Peyer's patch (tissue), 4 donors: ENCODE results near the gene GJC1.

Experiments used
- POLR2A ChIP-seq, 2 donors: fragments of 450-650 bp; IDR thresholded peaks; one replicate each; pipeline ENCODE4 v1.5.1; 2017; ENCODE audit warnings: antibody characterized with exemption in 2 of 2, mild to moderate bottlenecking in 2 of 2, moderate library complexity in 2 of 2
- TF ChIP-seq, protein P1 (sequence below), 6 experiments: fragments of 450-650 bp in 4 of 6; fragments of 200-600 bp in 2 of 6; sonication (generic) in 1 of 6; IDR thresholded peaks; one replicate each; pipeline ENCODE4 v1.5.1; 2017 to 2019; ENCODE audit warnings: antibody characterized with exemption in 6 of 6, mild to moderate bottlenecking in 3 of 6, moderate library complexity in 1 of 6

DNA sequence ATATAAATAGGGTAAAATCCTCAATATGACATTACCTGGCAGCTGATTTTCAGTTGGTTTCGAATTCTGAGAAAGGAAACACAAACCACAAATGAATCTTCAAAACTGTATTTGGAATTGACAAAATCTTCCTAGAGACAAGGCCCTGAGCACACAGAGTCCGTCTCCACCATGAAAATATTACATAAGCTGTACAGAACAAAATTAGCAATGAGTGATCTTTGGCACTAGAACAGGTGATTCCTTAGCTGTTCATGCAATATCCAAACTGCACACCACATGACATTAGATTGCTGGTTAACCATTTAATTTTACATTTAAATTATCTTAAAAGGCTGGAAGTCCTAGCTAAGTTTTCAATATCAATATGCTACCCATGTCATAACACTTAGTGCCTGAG is 31.7 kb downstream of the GJC1 start:
- TF ChIP-seq, protein P1, sequence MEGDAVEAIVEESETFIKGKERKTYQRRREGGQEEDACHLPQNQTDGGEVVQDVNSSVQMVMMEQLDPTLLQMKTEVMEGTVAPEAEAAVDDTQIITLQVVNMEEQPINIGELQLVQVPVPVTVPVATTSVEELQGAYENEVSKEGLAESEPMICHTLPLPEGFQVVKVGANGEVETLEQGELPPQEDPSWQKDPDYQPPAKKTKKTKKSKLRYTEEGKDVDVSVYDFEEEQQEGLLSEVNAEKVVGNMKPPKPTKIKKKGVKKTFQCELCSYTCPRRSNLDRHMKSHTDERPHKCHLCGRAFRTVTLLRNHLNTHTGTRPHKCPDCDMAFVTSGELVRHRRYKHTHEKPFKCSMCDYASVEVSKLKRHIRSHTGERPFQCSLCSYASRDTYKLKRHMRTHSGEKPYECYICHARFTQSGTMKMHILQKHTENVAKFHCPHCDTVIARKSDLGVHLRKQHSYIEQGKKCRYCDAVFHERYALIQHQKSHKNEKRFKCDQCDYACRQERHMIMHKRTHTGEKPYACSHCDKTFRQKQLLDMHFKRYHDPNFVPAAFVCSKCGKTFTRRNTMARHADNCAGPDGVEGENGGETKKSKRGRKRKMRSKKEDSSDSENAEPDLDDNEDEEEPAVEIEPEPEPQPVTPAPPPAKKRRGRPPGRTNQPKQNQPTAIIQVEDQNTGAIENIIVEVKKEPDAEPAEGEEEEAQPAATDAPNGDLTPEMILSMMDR (IDR thresholded peaks at IDR 0.05): no peak
- no peak for TF ChIP-seq POLR2A (IDR thresholded peaks at IDR 0.05)
